Measurements from ENCODE around the gene CANX. TPM values are rescaled to one million over a fixed set of nuclear protein-coding genes. Genes with fewer than 3 reads are reported as not detected.

Gene CANX
- total and polyA plus RNA-seq, 2 of the 13 experiments (the other 11 are each of a cell fraction or from before 2014, with no cell fraction given): 477 to 680 TPM

DNA sequence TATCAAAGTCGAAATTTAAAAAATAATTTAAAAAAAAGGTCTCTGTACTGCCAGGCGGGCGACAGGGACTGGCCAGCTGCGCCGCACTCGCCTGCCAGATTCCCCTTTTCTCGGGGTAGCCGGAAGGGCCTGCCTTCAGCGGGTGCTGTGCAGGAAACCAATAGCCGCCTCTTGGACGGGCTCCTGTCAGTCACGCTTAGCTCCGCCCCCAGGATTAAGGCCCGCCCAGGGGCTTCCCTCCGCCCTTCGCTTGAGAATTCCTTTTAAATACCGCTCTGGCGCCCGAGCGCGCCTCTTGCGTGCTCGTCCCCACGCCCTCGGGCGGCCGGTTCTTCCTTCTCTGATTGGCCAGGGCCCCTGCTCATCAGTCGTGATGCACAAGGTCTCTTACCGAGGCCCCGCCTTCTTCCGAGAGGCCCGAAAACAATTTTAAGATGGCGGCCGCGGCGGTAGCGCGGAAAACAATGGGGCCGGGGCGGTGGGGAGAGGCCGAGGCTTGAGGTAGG is 33.7 kb downstream of the CANX start, which contains the start of gene MAML1 (continued):
- no peak for TF ChIP-seq CEBPB (IDR thresholded peaks at IDR 0.05; ENCODE audit: borderline replicate concordance, low read depth, low read length)
- TF ChIP-seq ZMAT3 (CRISPR knock-in tag; conservative IDR thresholded peaks at IDR 0.05): no peak
- no peak for TF ChIP-seq HCFC1 (IDR thresholded peaks at IDR 0.05; ENCODE audit: low read depth, low read length)
- peak; percentile 80 for TF ChIP-seq CREM (IDR thresholded peaks at IDR 0.05)
- no peak for TF ChIP-seq CREM (CRISPR knock-in tag; IDR thresholded peaks at IDR 0.05)
- TF ChIP-seq SAP130 (CRISPR knock-in tag; IDR thresholded peaks at IDR 0.05; ENCODE audit: low read depth): peak; percentile 76
- no peak for TF ChIP-seq ZNF260 (CRISPR knock-in tag; IDR thresholded peaks at IDR 0.05; ENCODE audit: borderline replicate concordance, low read depth)

DNA sequence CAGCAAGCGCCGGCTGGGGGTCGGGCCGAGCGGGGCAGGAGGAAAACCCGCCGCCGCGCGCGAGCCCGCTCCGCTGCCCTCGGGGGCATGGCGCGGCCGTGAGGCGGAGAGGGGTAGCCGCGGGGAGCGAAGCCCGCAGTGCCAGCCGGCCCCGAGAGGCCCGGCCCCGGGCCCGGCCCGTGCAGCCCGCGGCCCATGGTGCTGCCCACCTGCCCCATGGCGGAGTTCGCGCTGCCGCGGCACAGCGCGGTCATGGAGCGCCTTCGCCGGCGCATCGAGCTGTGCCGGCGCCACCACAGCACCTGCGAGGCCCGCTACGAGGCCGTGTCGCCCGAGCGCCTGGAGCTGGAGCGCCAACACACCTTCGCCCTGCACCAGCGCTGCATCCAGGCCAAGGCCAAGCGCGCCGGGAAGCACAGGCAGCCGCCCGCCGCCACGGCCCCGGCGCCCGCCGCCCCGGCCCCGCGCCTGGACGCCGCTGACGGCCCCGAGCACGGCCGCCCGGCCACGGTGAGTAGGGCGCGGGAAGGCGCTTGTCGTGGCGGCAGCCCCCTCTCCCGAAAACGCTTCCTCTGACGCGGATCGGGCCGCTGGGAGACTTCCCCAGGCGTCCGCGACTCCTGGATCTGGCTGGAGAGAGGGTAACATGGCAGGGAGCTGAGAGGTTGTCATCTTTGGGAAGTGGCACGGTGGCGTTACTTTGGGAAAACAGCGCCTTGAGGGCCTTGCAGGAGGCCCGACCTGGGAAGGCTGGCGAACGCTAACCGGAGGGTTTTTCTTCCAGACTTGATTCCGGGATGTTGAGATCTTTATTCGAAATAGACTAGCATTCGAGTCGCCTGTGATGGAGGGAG is 34.4 kb downstream of the CANX start:
- Histone ChIP-seq H3K27me3 (ENCODE audit: control insufficient read depth in 1 of 2, insufficient read depth in 2 of 2, low read length in 2 of 2) (no peaks in the 10 kb centered on the region), H2AFZ (ENCODE audit: low read length) (no peak overlapping the region), H3K36me3 (replicated peaks in 1 of 2; ENCODE audit: control insufficient read depth in 1 of 2, insufficient read depth in 2 of 2, low read length in 2 of 2) (peaks cover 2 to 24% of the 10 kb centered on the region in 2 experiments), H4K20me1 (ENCODE audit: insufficient read depth, low read length) (peaks cover 24% of the 10 kb centered on the region), H3K27ac (ENCODE audit: extremely low read length, insufficient read depth, low read length) (peak overlapping the region; percentile 88), H3K9me3 (ENCODE audit: low read length) (no peaks in the 10 kb centered on the region), H3K79me2 (ENCODE audit: insufficient read depth, low read length) (peaks cover 51% of the 10 kb centered on the region), H3K4me2 (ENCODE audit: low read depth, low read length) (peak overlapping the region; percentile 73), H3K9ac (ENCODE audit: insufficient read depth, low read depth, low read length) (peak overlapping the region; percentile 97), H3K4me1 (ENCODE audit: insufficient read depth, low read length) (peaks cover 55% of the 10 kb centered on the region), H3K4me3 (replicated peaks in 1 of 3; ENCODE audit: insufficient read depth in 1 of 3, low read depth in 2 of 3, low read length in 3 of 3) (peak overlapping the region; percentile 93 to 98 (median 96))
- in situ Hi-C loops (cut with HindIII; ENCODE audit: extremely low pct_ligation_motif_present, low pct_unique_long_range_greater_than_20kb): no loop called here
- POLR2A ChIA-PET: interaction anchor here (0.6 to 3.5 kb wide), 17 partner anchors 10 to 181 kb away, joined by 3 to 37 read pairs (median 4); partner anchors contain the start of genes CANX, CBY3 and HNRNPH1
- no peak for FAIRE-seq
- no peak for DNase-seq (ENCODE audit: low spot score)
- CTCF ChIA-PET (ENCODE audit: low intra/inter-chr PET ratio, low total read pairs): no interaction called here
- intact Hi-C loops (cut with micrococcal nuclease; ENCODE audit: unreplicated experiment): no loop called here
- ATAC-seq: peak; percentile 53
- no TSS peak for BruUV-seq (replicated peaks)
- WGBS (ENCODE audit: low lambda C conversion rate): 2% methylated on average over 15 of the region's 101 CpGs
- TF ChIP-seq ZNF607 (CRISPR knock-in tag; IDR thresholded peaks at IDR 0.05; ENCODE audit: borderline replicate concordance) (no peak), DR1 (CRISPR knock-in tag; IDR thresholded peaks at IDR 0.05) (0 out of 2 replicates have a peak, but pooled peaks have one; percentile 7), CHD4 (IDR thresholded peaks at IDR 0.05; ENCODE audit: borderline replicate concordance, low read length) (no peak), HNF4G (IDR thresholded peaks at IDR 0.05; ENCODE audit: borderline replicate concordance, low read depth, low read length) (no peak), HNF4G (CRISPR knock-in tag; IDR thresholded peaks at IDR 0.05; ENCODE audit: borderline replicate concordance, low read depth) (no peak), MXI1 (IDR thresholded peaks at IDR 0.05; ENCODE audit: borderline replicate concordance, low read depth, low read length) (no peak), ZNF713 (CRISPR knock-in tag; IDR thresholded peaks at IDR 0.05) (no peak)
- TF ChIP-seq, protein P1, sequence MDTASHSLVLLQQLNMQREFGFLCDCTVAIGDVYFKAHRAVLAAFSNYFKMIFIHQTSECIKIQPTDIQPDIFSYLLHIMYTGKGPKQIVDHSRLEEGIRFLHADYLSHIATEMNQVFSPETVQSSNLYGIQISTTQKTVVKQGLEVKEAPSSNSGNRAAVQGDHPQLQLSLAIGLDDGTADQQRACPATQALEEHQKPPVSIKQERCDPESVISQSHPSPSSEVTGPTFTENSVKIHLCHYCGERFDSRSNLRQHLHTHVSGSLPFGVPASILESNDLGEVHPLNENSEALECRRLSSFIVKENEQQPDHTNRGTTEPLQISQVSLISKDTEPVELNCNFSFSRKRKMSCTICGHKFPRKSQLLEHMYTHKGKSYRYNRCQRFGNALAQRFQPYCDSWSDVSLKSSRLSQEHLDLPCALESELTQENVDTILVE (CRISPR knock-in tag; IDR thresholded peaks at IDR 0.05): no peak
- TF ChIP-seq, protein P2, sequence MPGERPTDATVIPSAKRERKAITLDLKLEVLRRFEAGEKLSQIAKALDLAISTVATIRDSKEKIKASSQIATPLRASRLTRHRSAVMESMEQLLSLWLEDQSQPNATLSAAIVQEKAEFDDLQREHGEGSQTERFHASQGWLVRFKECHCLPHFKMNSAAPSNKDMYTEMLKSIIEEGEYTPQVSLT (CRISPR knock-in tag; IDR thresholded peaks at IDR 0.05; ENCODE audit: borderline replicate concordance, low read depth): no peak
- TF ChIP-seq, protein P3, sequence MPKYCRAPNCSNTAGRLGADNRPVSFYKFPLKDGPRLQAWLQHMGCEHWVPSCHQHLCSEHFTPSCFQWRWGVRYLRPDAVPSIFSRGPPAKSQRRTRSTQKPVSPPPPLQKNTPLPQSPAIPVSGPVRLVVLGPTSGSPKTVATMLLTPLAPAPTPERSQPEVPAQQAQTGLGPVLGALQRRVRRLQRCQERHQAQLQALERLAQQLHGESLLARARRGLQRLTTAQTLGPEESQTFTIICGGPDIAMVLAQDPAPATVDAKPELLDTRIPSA (CRISPR knock-in tag; IDR thresholded peaks at IDR 0.05; ENCODE audit: borderline replicate concordance): no peak
- TF ChIP-seq, protein P4, sequence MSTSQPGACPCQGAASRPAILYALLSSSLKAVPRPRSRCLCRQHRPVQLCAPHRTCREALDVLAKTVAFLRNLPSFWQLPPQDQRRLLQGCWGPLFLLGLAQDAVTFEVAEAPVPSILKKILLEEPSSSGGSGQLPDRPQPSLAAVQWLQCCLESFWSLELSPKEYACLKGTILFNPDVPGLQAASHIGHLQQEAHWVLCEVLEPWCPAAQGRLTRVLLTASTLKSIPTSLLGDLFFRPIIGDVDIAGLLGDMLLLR (CRISPR knock-in tag; IDR thresholded peaks at IDR 0.05): no peak
- TF ChIP-seq, protein P5, sequence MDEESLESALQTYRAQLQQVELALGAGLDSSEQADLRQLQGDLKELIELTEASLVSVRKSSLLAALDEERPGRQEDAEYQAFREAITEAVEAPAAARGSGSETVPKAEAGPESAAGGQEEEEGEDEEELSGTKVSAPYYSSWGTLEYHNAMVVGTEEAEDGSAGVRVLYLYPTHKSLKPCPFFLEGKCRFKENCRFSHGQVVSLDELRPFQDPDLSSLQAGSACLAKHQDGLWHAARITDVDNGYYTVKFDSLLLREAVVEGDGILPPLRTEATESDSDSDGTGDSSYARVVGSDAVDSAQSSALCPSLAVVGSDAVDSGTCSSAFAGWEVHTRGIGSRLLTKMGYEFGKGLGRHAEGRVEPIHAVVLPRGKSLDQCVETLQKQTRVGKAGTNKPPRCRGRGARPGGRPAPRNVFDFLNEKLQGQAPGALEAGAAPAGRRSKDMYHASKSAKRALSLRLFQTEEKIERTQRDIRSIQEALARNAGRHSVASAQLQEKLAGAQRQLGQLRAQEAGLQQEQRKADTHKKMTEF (CRISPR knock-in tag; IDR thresholded peaks at IDR 0.05): peak; percentile 26; the same call in 1 of the 2 replicates

Data from HepG2 (cell line).